Measurements from ENCODE around the gene PSEN2.

- TF ChIP-seq POLR2AphosphoS5 (IDR thresholded peaks at IDR 0.05; ENCODE audit: insufficient read depth, low read depth, low read length), result no peak
- TF ChIP-seq CTCF (IDR thresholded peaks at IDR 0.05; ENCODE audit: extremely low read depth in 1 of 2, insufficient read depth in 1 of 2, low read depth in 1 of 2, low read length in 2 of 2), result no peak
- TF ChIP-seq POLR2A (IDR thresholded peaks at IDR 0.05; ENCODE audit: low read depth, low read length), result no peak
- no peak for TF ChIP-seq EZH2 (IDR thresholded peaks at IDR 0.05; ENCODE audit: borderline replicate concordance, low read depth, low read length, severe bottlenecking)
- no peak for TF ChIP-seq MAX (IDR thresholded peaks at IDR 0.05; ENCODE audit: insufficient read depth, insufficient read length)
- no peak for TF ChIP-seq GATA2 (IDR thresholded peaks at IDR 0.05; ENCODE audit: insufficient read depth, insufficient read length, low read depth, low read length)
- no peak for TF ChIP-seq MYC (IDR thresholded peaks at IDR 0.05; ENCODE audit: low read depth, low read length)
- TF ChIP-seq FOS (IDR thresholded peaks at IDR 0.05; ENCODE audit: borderline replicate concordance, insufficient read depth, low read length), result no peak
Measured at GRCh38 chr1:226832613-226833012, 37.8 kb upstream of the PSEN2 start.
